Breast epithelium (tissue), 4 donors: ENCODE measurements around the gene NUDT21. TPM values are rescaled to one million over a fixed set of nuclear protein-coding genes. Genes with fewer than 3 reads are reported as not detected.

Source experiments
- DNase-seq, 2 donors: peaks; one replicate each; pipeline ENCODE4 v3.0.0-alpha.2; 2019; ENCODE audit warnings: low spot score in 2 of 2
- H3K27ac ChIP-seq, 2 donors: fragments of 200-600 bp; sonication (generic) in 1 of 2; one replicate each; pipeline ENCODE4 v1.5.1; 2016 to 2019; ENCODE audit warnings: mild to moderate bottlenecking in 1 of 2
- H3K27me3 ChIP-seq, 2 donors: fragments of 200-600 bp; sonication (generic) in 1 of 2; one replicate each; pipeline versions ENCODE4 v1.5.1 to v1.6.0; 2017 to 2019; ENCODE audit warnings: control low read depth in 1 of 2, mild to moderate bottlenecking in 1 of 2
- H3K36me3 ChIP-seq: fragments of 200-600 bp; one replicate; pipeline ENCODE4 v1.5.1; 2019
- H3K4me1 ChIP-seq, 2 donors: fragments of 200-600 bp; sonication (generic); one replicate each; pipeline ENCODE4 v1.5.1; 2016 to 2019; ENCODE audit warnings: control low read depth in 1 of 2
- H3K4me3 ChIP-seq, 3 donors: fragments of 200-600 bp; sonication (generic); 1 replicate in 2 of 3; 2 replicates in 1 of 3; pipeline ENCODE4 v1.5.1; 2016 to 2019; ENCODE audit warnings: mild to moderate bottlenecking in 3 of 3, moderate library complexity in 2 of 3
- H3K9me3 ChIP-seq, 2 donors: fragments of 200-600 bp; sonication (generic) in 1 of 2; one replicate each; pipeline ENCODE4 v1.5.1; 2016 to 2019; ENCODE audit warnings: control low read depth in 1 of 2
- POLR2A ChIP-seq: fragments of 450-650 bp; IDR thresholded peaks from one replicate; pipeline ENCODE4 v1.6.1; 2016; ENCODE audit warnings: antibody characterized with exemption, mild to moderate bottlenecking, moderate library complexity
- POLR2AphosphoS5 ChIP-seq, 3 donors: sonication (generic); formaldehyde crosslinking; IDR thresholded peaks; one replicate each; pipeline ENCODE4 v1.6.1; 2017; ENCODE audit warnings: antibody characterized with exemption in 3 of 3
- intact Hi-C: fragments of 100-400 bp; cut with DNase I; formaldehyde crosslinking; loops from one replicate; pipeline ENCODE4 v1.15.1; 2023; ENCODE audit warnings: low total_unique reads
- total RNA-seq, 3 donors: library from RNA; depleted of rRNA; stranded (reverse); fragments of >200 nt; gene quantifications; one replicate each; pipeline ENCODE4 v1.1.0, GENCODE V29; 2016
- TF ChIP-seq, protein P1 (sequence below), 3 donors: fragments of 450-650 bp; IDR thresholded peaks; one replicate each; pipeline ENCODE4 v1.5.1; 2016 to 2017; ENCODE audit warnings: antibody characterized with exemption in 3 of 3, mild to moderate bottlenecking in 3 of 3, moderate library complexity in 3 of 3

The NUDT21 gene
- total RNA-seq, 3 donors from 2014 or later = 53.9 to 65.3 (median 54.1) TPM

DNA sequence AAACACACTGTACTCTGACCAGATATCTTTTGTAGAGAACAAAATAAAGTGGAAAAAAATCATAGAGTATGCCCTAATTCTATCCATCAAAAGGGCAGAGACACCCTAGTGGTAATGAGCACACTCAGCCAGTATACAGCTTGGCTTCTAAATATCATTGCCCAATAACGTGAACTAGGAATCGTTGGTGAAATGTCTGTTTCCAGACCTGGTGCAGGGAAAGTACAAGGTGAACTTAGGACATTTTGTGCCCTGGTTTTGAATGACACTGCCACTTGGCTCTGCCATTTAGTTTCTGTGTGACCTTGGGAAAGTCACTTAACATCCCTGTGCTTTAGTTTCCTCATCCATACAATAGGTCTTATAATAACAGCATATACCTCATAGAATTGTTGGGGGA is 39.5 kb downstream of the NUDT21 start:
- Histone ChIP-seq H3K27ac (no peak overlapping the region), H3K4me1 (no peaks in the 10 kb centered on the region), H3K4me3 (no peak overlapping the region), H3K9me3 (no peaks in the 10 kb centered on the region), H3K27me3 (no peaks in the 10 kb centered on the region), H3K36me3 (no peaks in the 10 kb centered on the region)
- TF ChIP-seq, protein P1, sequence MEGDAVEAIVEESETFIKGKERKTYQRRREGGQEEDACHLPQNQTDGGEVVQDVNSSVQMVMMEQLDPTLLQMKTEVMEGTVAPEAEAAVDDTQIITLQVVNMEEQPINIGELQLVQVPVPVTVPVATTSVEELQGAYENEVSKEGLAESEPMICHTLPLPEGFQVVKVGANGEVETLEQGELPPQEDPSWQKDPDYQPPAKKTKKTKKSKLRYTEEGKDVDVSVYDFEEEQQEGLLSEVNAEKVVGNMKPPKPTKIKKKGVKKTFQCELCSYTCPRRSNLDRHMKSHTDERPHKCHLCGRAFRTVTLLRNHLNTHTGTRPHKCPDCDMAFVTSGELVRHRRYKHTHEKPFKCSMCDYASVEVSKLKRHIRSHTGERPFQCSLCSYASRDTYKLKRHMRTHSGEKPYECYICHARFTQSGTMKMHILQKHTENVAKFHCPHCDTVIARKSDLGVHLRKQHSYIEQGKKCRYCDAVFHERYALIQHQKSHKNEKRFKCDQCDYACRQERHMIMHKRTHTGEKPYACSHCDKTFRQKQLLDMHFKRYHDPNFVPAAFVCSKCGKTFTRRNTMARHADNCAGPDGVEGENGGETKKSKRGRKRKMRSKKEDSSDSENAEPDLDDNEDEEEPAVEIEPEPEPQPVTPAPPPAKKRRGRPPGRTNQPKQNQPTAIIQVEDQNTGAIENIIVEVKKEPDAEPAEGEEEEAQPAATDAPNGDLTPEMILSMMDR (IDR thresholded peaks at IDR 0.05) = no peak
- no peak for TF ChIP-seq POLR2AphosphoS5 (IDR thresholded peaks at IDR 0.05)
- no peak for TF ChIP-seq POLR2A
- DNase-seq = no peak
- intact Hi-C loops = no loop called here

DNA sequence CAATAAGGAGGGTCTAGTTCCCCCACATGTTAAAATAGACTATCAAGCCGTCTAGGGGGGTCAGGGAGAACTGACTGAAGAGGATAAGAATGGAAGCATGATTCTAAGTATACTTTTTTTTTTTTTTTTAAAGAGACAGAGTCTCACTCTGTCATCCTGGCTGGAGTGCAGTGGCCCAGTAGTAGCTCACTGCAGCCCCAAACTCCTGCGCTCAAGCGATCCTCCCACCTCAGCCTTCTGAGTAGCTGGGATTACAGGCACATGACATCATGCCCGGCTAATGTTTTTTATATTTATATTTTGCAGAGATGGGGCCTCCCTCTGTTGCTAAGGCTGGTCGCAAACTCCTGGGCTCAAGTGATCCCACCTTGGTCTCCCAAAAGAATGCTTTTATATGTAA is 40.0 kb downstream of the NUDT21 start:
- H3K27ac ChIP-seq = no peak overlapping the region
- TF ChIP-seq, protein P1 (IDR thresholded peaks at IDR 0.05) = no peak
- TF ChIP-seq POLR2A = no peak
- no peak for TF ChIP-seq POLR2AphosphoS5 (IDR thresholded peaks at IDR 0.05)
- intact Hi-C loops = no loop called here
- no peaks in the 10 kb centered on the region for H3K4me1 ChIP-seq
- no peaks in the 10 kb centered on the region for H3K27me3 ChIP-seq
- H3K4me3 ChIP-seq = no peak overlapping the region
- DNase-seq = no peak
- no peaks in the 10 kb centered on the region for H3K9me3 ChIP-seq
- H3K36me3 ChIP-seq = no peaks in the 10 kb centered on the region

DNA sequence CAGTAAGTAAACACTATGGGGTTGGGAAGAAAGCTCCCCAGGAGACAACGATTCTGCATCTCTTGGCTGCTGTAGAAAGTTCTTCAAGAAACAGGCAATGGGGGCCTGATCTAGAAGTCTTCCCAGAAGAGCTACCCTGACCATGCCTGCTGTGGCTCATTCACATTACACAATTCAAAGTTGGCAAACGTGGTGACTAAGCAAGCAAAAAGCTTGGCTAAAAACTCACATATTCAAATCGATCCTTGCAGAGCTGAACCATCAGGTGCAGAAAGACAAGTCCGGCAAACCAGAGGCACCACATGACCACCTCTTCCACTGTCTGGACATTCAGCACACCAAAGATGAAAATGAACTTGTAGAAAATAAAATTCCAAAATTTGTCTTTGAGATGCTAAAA is 41.9 kb downstream of the NUDT21 start:
- TF ChIP-seq, protein P1 (IDR thresholded peaks at IDR 0.05) = no peak
- TF ChIP-seq POLR2A (no peak), POLR2AphosphoS5 (IDR thresholded peaks at IDR 0.05) (no peak)
- intact Hi-C loops = no loop called here
- no peaks in the 10 kb centered on the region for H3K27me3 ChIP-seq
- no peak for DNase-seq
- no peaks in the 10 kb centered on the region for H3K4me1 ChIP-seq
- H3K4me3 ChIP-seq = no peak overlapping the region
- H3K27ac ChIP-seq = peak overlapping the region in 1 of 2 donors; percentile 21
- H3K9me3 ChIP-seq = no peaks in the 10 kb centered on the region
- no peaks in the 10 kb centered on the region for H3K36me3 ChIP-seq

DNA sequence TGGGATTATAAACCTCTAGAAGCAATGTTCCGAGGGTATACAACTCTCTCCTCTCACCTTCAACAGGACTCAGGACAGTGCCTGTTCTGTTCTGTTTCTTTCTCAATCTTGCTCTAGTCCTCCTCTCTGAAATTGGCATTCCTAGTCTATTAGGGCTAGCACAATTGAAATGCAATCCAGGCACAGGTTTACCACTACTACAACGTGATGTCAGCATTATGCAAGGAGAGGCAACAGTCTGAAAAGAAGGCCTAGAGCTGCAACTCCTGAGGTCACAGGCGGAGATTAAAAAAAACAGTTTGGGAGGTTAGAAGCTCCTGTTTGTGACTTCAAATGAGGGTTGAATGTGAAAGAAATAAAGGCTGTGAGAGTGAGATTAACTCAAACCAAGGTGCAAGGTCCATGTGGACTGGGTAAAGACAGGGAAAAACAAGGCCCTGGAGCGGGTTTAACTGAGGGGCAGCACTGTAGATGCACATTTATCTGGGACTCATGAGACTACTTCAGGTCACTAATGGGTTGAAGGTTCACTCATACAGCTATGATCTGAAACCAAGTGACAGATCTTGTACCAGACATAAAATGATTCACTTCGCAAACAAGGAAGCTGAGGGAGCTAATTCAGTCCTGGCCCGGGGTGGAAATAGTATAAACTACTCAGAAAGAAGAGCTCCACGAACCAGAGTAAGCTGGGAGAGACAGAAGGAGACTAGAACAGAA is 42.6 kb downstream of the NUDT21 start:
- no peak for DNase-seq
- Histone ChIP-seq H3K4me3 (no peak overlapping the region), H3K36me3 (no peaks in the 10 kb centered on the region), H3K9me3 (no peaks in the 10 kb centered on the region), H3K4me1 (no peaks in the 10 kb centered on the region), H3K27ac (peak overlapping the region in 1 of 2 donors; percentile 21), H3K27me3 (no peaks in the 10 kb centered on the region)
- intact Hi-C loops = no loop called here
- TF ChIP-seq POLR2A (no peak), POLR2AphosphoS5 (IDR thresholded peaks at IDR 0.05) (no peak)
- TF ChIP-seq, protein P1 (IDR thresholded peaks at IDR 0.05) = no peak

DNA sequence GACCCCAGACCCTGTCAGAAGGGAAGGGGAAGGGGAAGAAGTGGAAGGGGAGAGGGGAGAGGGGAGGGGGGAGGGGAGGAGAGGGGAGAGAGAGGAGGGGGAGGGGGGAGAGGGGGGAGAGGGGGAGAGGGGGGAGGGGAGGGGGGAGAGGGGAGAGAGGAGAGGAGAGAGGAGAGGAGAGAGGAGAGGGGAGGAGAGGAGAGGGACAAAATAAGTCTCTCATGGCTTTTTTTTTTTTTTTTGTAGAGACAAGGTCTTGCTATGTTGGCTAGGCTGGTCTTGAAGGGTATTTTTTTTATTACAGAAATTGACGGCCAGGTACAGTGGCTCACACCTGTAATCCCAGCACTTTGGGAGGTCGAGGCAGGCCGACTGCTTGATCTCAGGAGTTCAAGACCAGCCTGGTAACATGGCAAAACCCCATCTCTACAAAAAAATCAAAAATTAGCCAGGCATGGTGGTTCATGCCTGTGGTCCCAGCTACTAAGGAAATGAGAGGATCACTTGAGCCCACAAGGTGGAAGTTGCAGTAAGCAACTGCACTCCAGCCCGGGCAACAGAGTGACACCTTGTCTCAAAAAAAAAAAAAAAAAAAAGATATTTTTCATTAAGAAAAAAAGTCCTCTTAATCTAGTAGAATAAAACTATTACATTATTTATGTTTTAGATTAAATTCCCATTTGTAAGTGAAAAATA is 45.0 kb downstream of the NUDT21 start:
- Histone ChIP-seq H3K27ac (no peak overlapping the region), H3K27me3 (no peaks in the 10 kb centered on the region), H3K4me3 (no peak overlapping the region), H3K36me3 (no peaks in the 10 kb centered on the region), H3K4me1 (no peaks in the 10 kb centered on the region), H3K9me3 (no peaks in the 10 kb centered on the region)
- no peak for DNase-seq
- intact Hi-C loops = no loop called here
- TF ChIP-seq, protein P1 (IDR thresholded peaks at IDR 0.05) = no peak
- TF ChIP-seq POLR2A = no peak
- TF ChIP-seq POLR2AphosphoS5 (IDR thresholded peaks at IDR 0.05) = no peak
